HCT116 (cell line): ENCODE data around the gene RHOU. TPM values are rescaled to one million over a fixed set of nuclear protein-coding genes. Genes with fewer than 3 reads are reported as not detected.

ENCODE experiments used
- ATAC-seq: fragments of 200-7000 bp; cut with Tn5 transposase; 2 replicates; pipeline ENCODE4 v1.9.1; 2020; ENCODE audit warnings: mild to moderate bottlenecking, moderate library complexity
- BruUV-seq: library from RNA; stranded (reverse); fragments of 400-500 nt; replicated peaks from 2 replicates; lab custom pipeline; 2021; lab: Mats Ljungman, UMichigan
- CTCF ChIA-PET: fragments of 300-600 bp; sonication (Branson Sonifier 250); formaldehyde crosslinking; loops from one replicate; lab custom pipeline; 2021; ENCODE audit warnings: antibody characterized with exemption; lab: Charles Lee
- POLR2A ChIA-PET: fragments of 300-600, 350-600 bp; sonication (Branson Sonifier 250); formaldehyde crosslinking; loops from one replicate; lab custom pipeline; 2021; ENCODE audit warnings: antibody characterized with exemption; lab: Charles Lee
- RAD21 ChIA-PET, 2 experiments: fragments of 300-600 bp; sonication (Branson Sonifier 250); formaldehyde crosslinking; loops; one replicate each; lab custom pipeline; 2023; ENCODE audit warnings: low total read pairs in 2 of 2; ENCODE audit not compliant: uncharacterized antibody in 2 of 2, unreplicated experiment in 2 of 2, low non-redundant PET in 1 of 2; lab: Charles Lee
- DNase-seq: peaks from one replicate; pipeline ENCODE4 v3.0.0-alpha.2; 2010; ENCODE audit warnings: low read depth, low spot score
- H2AFZ ChIP-seq: fragments of 200-600 bp; shearing (Covaris generic), sonication (generic); 2 replicates; pipeline ENCODE4 v1.6.1; 2017; ENCODE audit warnings: low read depth, mixed run types, mixed read lengths, antibody characterized with exemption, low read length; ENCODE audit not compliant: poor library complexity, severe bottlenecking
- H3K27ac ChIP-seq: 2 replicates; pipeline ENCODE4 v1.5.1; 2012; ENCODE audit warnings: low read depth, low read length
- H3K27me3 ChIP-seq: fragments of 200-600 bp; sonication (generic); 2 replicates; pipeline ENCODE4 v1.6.1; 2016; ENCODE audit warnings: mixed run types, low read length, mixed read lengths; ENCODE audit not compliant: insufficient read depth
- H3K36me3 ChIP-seq, 2 experiments: fragments of 200-500 bp in 1 of 2; fragments of 200-600 bp in 1 of 2; sonication (Bioruptor generic) in 1 of 2; sonication (generic) in 1 of 2; 2 replicates each; pipeline versions ENCODE4 v1.5.1 to v1.6.1; 2014 to 2016; ENCODE audit warnings: low read length in 2 of 2, inconsistent platforms in 1 of 2, mixed read lengths in 1 of 2, mixed run types in 1 of 2; ENCODE audit not compliant: insufficient read depth in 2 of 2, control insufficient read depth in 1 of 2
- H3K4me1 ChIP-seq, 2 experiments: fragments of 200-600 bp in 1 of 2; sonication (generic) in 1 of 2; 2 replicates each; pipeline versions ENCODE4 v1.5.1 to v1.6.1; 2012 to 2017; ENCODE audit warnings: low read length in 2 of 2, inconsistent platforms in 1 of 2, mild to moderate bottlenecking in 1 of 2, mixed read lengths in 1 of 2, mixed run types in 1 of 2, moderate library complexity in 1 of 2; ENCODE audit not compliant: insufficient read depth in 2 of 2, control insufficient read depth in 1 of 2
- H3K4me2 ChIP-seq: fragments of 200-600 bp; sonication (generic); 2 replicates; pipeline ENCODE4 v1.6.1; 2017; ENCODE audit warnings: mixed run types, low read length, mixed read lengths
- H3K4me3 ChIP-seq, 2 experiments: fragments of 200-600 bp in 1 of 2; sonication (generic) in 1 of 2; replicated peaks in 1 of 2; 2 replicates each; pipeline ENCODE4 v1.5.1; 2011 to 2016; ENCODE audit warnings: low read length in 2 of 2, control low read depth in 1 of 2, low read depth in 1 of 2, mild to moderate bottlenecking in 1 of 2, mixed read lengths in 1 of 2, mixed run types in 1 of 2
- H3K79me2 ChIP-seq: fragments of 200-600 bp; sonication (generic); 2 replicates; pipeline ENCODE4 v1.6.1; 2017; ENCODE audit warnings: mild to moderate bottlenecking, mixed run types, low read length, moderate library complexity, mixed read lengths; ENCODE audit not compliant: insufficient read depth
- H3K9ac ChIP-seq: fragments of 200-600 bp; sonication (generic); 2 replicates; pipeline ENCODE4 v1.6.1; 2016; ENCODE audit warnings: low read length, mixed read lengths
- H3K9me2 ChIP-seq: fragments of 200-600 bp; sonication (generic), shearing (Covaris generic); 2 replicates; pipeline ENCODE4 v1.6.1; 2017; ENCODE audit warnings: mixed run types, mild to moderate bottlenecking, moderate library complexity; ENCODE audit not compliant: insufficient read depth
- H3K9me3 ChIP-seq, 2 experiments: fragments of 200-500 bp in 1 of 2; fragments of 200-600 bp in 1 of 2; sonication (Bioruptor generic) in 1 of 2; sonication (generic) in 1 of 2; 2 replicates each; pipeline ENCODE4 v1.6.1; 2014 to 2017; ENCODE audit warnings: low read length in 2 of 2, mixed read lengths in 2 of 2, inconsistent platforms in 1 of 2, low read depth in 1 of 2, mild to moderate bottlenecking in 1 of 2, mixed run types in 1 of 2, moderate library complexity in 1 of 2; ENCODE audit not compliant: control insufficient read depth in 1 of 2, insufficient read depth in 1 of 2
- H4K20me1 ChIP-seq: fragments of 200-600 bp; sonication (generic), shearing (Covaris generic); 2 replicates; pipeline ENCODE4 v1.6.1; 2017; ENCODE audit warnings: mixed run types, mild to moderate bottlenecking, moderate library complexity; ENCODE audit not compliant: insufficient read depth
- ATF3 ChIP-seq: IDR thresholded peaks from 2 replicates; pipeline ENCODE4 v1.6.1; 2012
- CTCF ChIP-seq, 3 experiments: fragments of 200-600 bp in 1 of 3; sonication (generic) in 1 of 3; IDR thresholded peaks in 2 of 3; conservative IDR thresholded peaks in 1 of 3; 2 replicates each; pipeline ENCODE4 v1.5.1; 2012 to 2017; ENCODE audit warnings: low read depth in 2 of 3, low read length in 2 of 3, antibody characterized with exemption in 1 of 3, borderline replicate concordance in 1 of 3, control low read depth in 1 of 3, mild to moderate bottlenecking in 1 of 3, mixed read lengths in 1 of 3, mixed run types in 1 of 3, moderate library complexity in 1 of 3; ENCODE audit not compliant: insufficient read depth in 1 of 3
- EGR1 ChIP-seq: IDR thresholded peaks from 2 replicates; pipeline ENCODE4 v1.6.1; 2012; ENCODE audit warnings: low read depth
- EZH2 ChIP-seq: fragments of 200-600 bp; sonication (generic); IDR thresholded peaks from 2 replicates; pipeline ENCODE4 v1.6.1; 2017; ENCODE audit warnings: antibody characterized with exemption, mixed run types
- MAX ChIP-seq: IDR thresholded peaks from 2 replicates; pipeline ENCODE4 v1.6.1; 2012
- POLR2AphosphoS5 ChIP-seq: IDR thresholded peaks from 2 replicates; pipeline ENCODE4 v1.6.1; 2011; ENCODE audit warnings: mild to moderate bottlenecking, low read depth, low read length, moderate library complexity
- REST ChIP-seq: IDR thresholded peaks from 2 replicates; pipeline ENCODE4 v1.6.1; 2012; ENCODE audit warnings: low read depth
- SP1 ChIP-seq: IDR thresholded peaks from 2 replicates; pipeline ENCODE4 v1.6.1; 2012; ENCODE audit warnings: low read depth
- SRF ChIP-seq: IDR thresholded peaks from 2 replicates; pipeline ENCODE4 v1.6.1; 2012; ENCODE audit warnings: low read depth
- TCF7L2 ChIP-seq: IDR thresholded peaks from 2 replicates; pipeline ENCODE4 v1.7.0; 2011; ENCODE audit warnings: borderline replicate concordance, inconsistent platforms; ENCODE audit not compliant: insufficient read depth, insufficient read length; ENCODE audit errors: extremely low read depth
- ZFX ChIP-seq: fragments of 450-650 bp; IDR thresholded peaks from 2 replicates; pipeline ENCODE4 v1.6.1; 2017
- ZNF274 ChIP-seq: fragments of 200-500 bp; sonication (Bioruptor generic); IDR thresholded peaks from 2 replicates; pipeline ENCODE4 v1.6.1; 2014; ENCODE audit warnings: mild to moderate bottlenecking, low read depth, low read length, inconsistent platforms
- intact Hi-C: fragments of 100-400 bp; cut with micrococcal nuclease; formaldehyde crosslinking; loops from 2 replicates; pipeline ENCODE4 v1.10.0; 2022
- total RNA-seq: library from RNA; stranded (reverse); gene quantifications from one replicate; pipeline ENCODE4 v1.2.1, GENCODE V29; 2021; ENCODE audit not compliant: unreplicated experiment

Gene RHOU
- total RNA-seq, 1 experiment from 2014 or later: 4.0 TPM

- H3K9me2 ChIP-seq: no peaks in the 10 kb centered on the region
- H3K4me2 ChIP-seq: no peak overlapping the region
- H3K27ac ChIP-seq: no peak overlapping the region
- ATAC-seq: no peak
- intact Hi-C loops: no loop called here
- TF ChIP-seq REST: no peak
- no peak for TF ChIP-seq CTCF (IDR thresholded peaks at IDR 0.05 in 2 of 3, conservative IDR thresholded peaks at IDR 0.05 in 1 of 3; ENCODE audit: borderline replicate concordance in 1 of 3, insufficient read depth in 1 of 3, low read depth in 2 of 3, low read length in 2 of 3)
- no peaks in the 10 kb centered on the region for H3K36me3 ChIP-seq
- H2AFZ ChIP-seq: no peak overlapping the region
- H3K79me2 ChIP-seq: no peaks in the 10 kb centered on the region
- no peaks in the 10 kb centered on the region for H3K4me1 ChIP-seq
- no TSS peak for BruUV-seq
- H4K20me1 ChIP-seq: no peaks in the 10 kb centered on the region
- RAD21 ChIA-PET: no interaction called here
- no peak overlapping the region for H3K9ac ChIP-seq
- CTCF ChIA-PET: no interaction called here
- POLR2A ChIA-PET: no interaction called here
- no peak overlapping the region for H3K4me3 ChIP-seq
- no peaks in the 10 kb centered on the region; the same call in 1 of the 2 replicates for H3K27me3 ChIP-seq
- no peaks in the 10 kb centered on the region for H3K9me3 ChIP-seq
- no peak for DNase-seq
Measured at GRCh38 chr1:228760979-228761378, 25.7 kb downstream of the RHOU start.

- CTCF ChIA-PET: no interaction called here
- RAD21 ChIA-PET: no interaction called here
- H3K9me2 ChIP-seq: no peaks in the 10 kb centered on the region
- H3K4me3 ChIP-seq: no peak overlapping the region
- no peaks in the 10 kb centered on the region for H4K20me1 ChIP-seq
- no peaks in the 10 kb centered on the region for H3K9me3 ChIP-seq
- H3K36me3 ChIP-seq: no peaks in the 10 kb centered on the region
- no TSS peak for BruUV-seq
- no peaks in the 10 kb centered on the region for H3K4me1 ChIP-seq
- no peak overlapping the region for H3K27ac ChIP-seq
- no peaks in the 10 kb centered on the region for H3K79me2 ChIP-seq
- no peak overlapping the region for H2AFZ ChIP-seq
- DNase-seq: no peak
- intact Hi-C loops: no loop called here
- no peaks in the 10 kb centered on the region; the same call in 1 of the 2 replicates for H3K27me3 ChIP-seq
- no peak overlapping the region for H3K9ac ChIP-seq
- ATAC-seq: no peak
- POLR2A ChIA-PET: no interaction called here
- H3K4me2 ChIP-seq: no peak overlapping the region
- TF ChIP-seq ZFX (no peak), SRF (no peak), CTCF (IDR thresholded peaks at IDR 0.05 in 2 of 3, conservative IDR thresholded peaks at IDR 0.05 in 1 of 3; ENCODE audit: borderline replicate concordance in 1 of 3, insufficient read depth in 1 of 3, low read depth in 2 of 3, low read length in 2 of 3) (no peak), ATF3 (no peak), EZH2 (no peak), POLR2AphosphoS5 (no peak), ZNF274 (no peak), MAX (no peak), TCF7L2 (no peak), SP1 (no peak), EGR1 (no peak)
Measured at GRCh38 chr1:228763561-228763960, 28.3 kb downstream of the RHOU start.
